ENCODE data around the gene ZSCAN10. TPM values are rescaled to one million over a fixed set of nuclear protein-coding genes. Genes with fewer than 3 reads are reported as not detected.
A peak's percentile ranks its signal among the peaks of the same experiment; 100 is the strongest.

The ZSCAN10 gene
- total and polyA plus RNA-seq, 2 of the 13 experiments (the other 11 are each of a cell fraction or from before 2014, with no cell fraction given), result not detected

- TF ChIP-seq BHLHE40 (IDR thresholded peaks at IDR 0.05; ENCODE audit: low read length), result no peak
- TF ChIP-seq NRL (CRISPR knock-in tag; IDR thresholded peaks at IDR 0.05; ENCODE audit: borderline replicate concordance), result peak; percentile 79
- no peak for TF ChIP-seq RNF2 (conservative IDR thresholded peaks at IDR 0.05; ENCODE audit: low read depth)
- TF ChIP-seq ZSCAN5A (CRISPR knock-in tag; IDR thresholded peaks at IDR 0.05; ENCODE audit: borderline replicate concordance), result no peak
- TF ChIP-seq ZXDC (CRISPR knock-in tag; IDR thresholded peaks at IDR 0.05), result no peak; the same call in 1 of the 2 replicates
- peak; percentile 79; the same call in 1 of the 2 replicates for TF ChIP-seq ZNF605 (CRISPR knock-in tag; IDR thresholded peaks at IDR 0.05)
- TF ChIP-seq ZNF510 (CRISPR knock-in tag; IDR thresholded peaks at IDR 0.05; ENCODE audit: low read depth), result no peak
- TF ChIP-seq RAD21 (CRISPR knock-in tag; IDR thresholded peaks at IDR 0.05), result peak; percentile 51
- TF ChIP-seq TCF7L2 (IDR thresholded peaks at IDR 0.05; ENCODE audit: low read depth, low read length), result no peak
- no peak for TF ChIP-seq NFIC (IDR thresholded peaks at IDR 0.05; ENCODE audit: low read length)
- peak; percentile 12; the same call in 1 of the 2 replicates for TF ChIP-seq FOSL2 (CRISPR knock-in tag; IDR thresholded peaks at IDR 0.05)
- TF ChIP-seq ZNF564 (CRISPR knock-in tag; IDR thresholded peaks at IDR 0.05), result peak; percentile 48; the same call in 1 of the 2 replicates
- TF ChIP-seq MXD3 (CRISPR knock-in tag; IDR thresholded peaks at IDR 0.05), result no peak
- TF ChIP-seq ZNF546 (CRISPR knock-in tag; conservative IDR thresholded peaks at IDR 0.05), result no peak
- TF ChIP-seq MTERF4 (CRISPR knock-in tag; IDR thresholded peaks at IDR 0.05), result no peak
- TF ChIP-seq ZFP41 (CRISPR knock-in tag; IDR thresholded peaks at IDR 0.05; ENCODE audit: borderline replicate concordance), result no peak
- no peak; the same call in none of the 2 replicates for TF ChIP-seq MXD1 (CRISPR knock-in tag; IDR thresholded peaks at IDR 0.05)
- TF ChIP-seq HOXA5 (CRISPR knock-in tag; IDR thresholded peaks at IDR 0.05), result peak; percentile 58; the same call in 1 of the 2 replicates
- no peak for TF ChIP-seq ZNF260 (CRISPR knock-in tag; IDR thresholded peaks at IDR 0.05; ENCODE audit: borderline replicate concordance, low read depth)
- no peak for TF ChIP-seq ZNF616 (CRISPR knock-in tag; IDR thresholded peaks at IDR 0.05; ENCODE audit: low read depth)
- TF ChIP-seq NCOA1 (CRISPR knock-in tag; IDR thresholded peaks at IDR 0.05), result no peak
- peak; percentile 47; the same call in 1 of the 2 replicates for TF ChIP-seq ZBTB14 (CRISPR knock-in tag; IDR thresholded peaks at IDR 0.05)
These were observed 25.1 kb upstream of the ZSCAN10 start (continued) for GRCh38 chr16:3123986-3124886.
